Forelimb muscle (tissue), 1 donor: ENCODE data around the gene C1QTNF8. TPM values are rescaled to one million over a fixed set of nuclear protein-coding genes. Genes with fewer than 3 reads are reported as not detected.
"Not testable (repeated sequence)": the region's sequence is repeated elsewhere in the genome, so short reads cannot be mapped to it uniquely, and the experiment has no call there.

Source experiments
- DNase-seq: peaks from one replicate; pipeline ENCODE4 v3.0.0-alpha.2; 2013; ENCODE audit warnings: low read depth
- polyA plus RNA-seq: library from polyadenylated mRNA; unstranded; fragments of 120-200 nt; gene quantifications from one replicate; pipeline ENCODE4 v1.2.1, GENCODE V29; 2013; ENCODE audit not compliant: insufficient read length

Gene C1QTNF8
- polyA plus RNA-seq, 1 donor = not detected

DNA sequence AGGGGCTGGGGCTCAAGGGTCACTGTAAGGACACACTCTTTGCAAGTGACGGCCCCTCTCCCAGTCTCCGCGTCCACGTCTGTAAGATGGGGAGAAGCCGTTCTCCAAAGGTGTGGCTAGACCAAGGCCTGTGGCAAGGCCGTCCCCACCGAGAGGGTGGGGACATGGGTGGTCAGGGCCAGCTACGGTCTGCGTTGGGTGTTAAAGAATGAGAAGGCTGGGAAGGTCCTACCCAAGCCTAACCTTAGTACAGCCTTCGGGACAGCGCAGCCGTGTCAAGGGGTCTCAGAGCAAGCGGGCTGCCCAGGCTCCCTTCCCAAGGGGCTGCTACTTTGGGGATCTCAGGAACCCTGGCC, 1.9 kb downstream of the C1QTNF8 start:
- no peak for DNase-seq

- no peak for DNase-seq
Measured at GRCh38 chr16:1093284-1094123, 2.5 kb downstream of the C1QTNF8 start.

GRCh38 chr16:1092685-1093283, 3.3 kb downstream of the C1QTNF8 start:
- not testable (repeated sequence) for DNase-seq

- no peak for DNase-seq
Measured at GRCh38 chr16:1091992-1092552, 4.0 kb downstream of the C1QTNF8 start.

DNA sequence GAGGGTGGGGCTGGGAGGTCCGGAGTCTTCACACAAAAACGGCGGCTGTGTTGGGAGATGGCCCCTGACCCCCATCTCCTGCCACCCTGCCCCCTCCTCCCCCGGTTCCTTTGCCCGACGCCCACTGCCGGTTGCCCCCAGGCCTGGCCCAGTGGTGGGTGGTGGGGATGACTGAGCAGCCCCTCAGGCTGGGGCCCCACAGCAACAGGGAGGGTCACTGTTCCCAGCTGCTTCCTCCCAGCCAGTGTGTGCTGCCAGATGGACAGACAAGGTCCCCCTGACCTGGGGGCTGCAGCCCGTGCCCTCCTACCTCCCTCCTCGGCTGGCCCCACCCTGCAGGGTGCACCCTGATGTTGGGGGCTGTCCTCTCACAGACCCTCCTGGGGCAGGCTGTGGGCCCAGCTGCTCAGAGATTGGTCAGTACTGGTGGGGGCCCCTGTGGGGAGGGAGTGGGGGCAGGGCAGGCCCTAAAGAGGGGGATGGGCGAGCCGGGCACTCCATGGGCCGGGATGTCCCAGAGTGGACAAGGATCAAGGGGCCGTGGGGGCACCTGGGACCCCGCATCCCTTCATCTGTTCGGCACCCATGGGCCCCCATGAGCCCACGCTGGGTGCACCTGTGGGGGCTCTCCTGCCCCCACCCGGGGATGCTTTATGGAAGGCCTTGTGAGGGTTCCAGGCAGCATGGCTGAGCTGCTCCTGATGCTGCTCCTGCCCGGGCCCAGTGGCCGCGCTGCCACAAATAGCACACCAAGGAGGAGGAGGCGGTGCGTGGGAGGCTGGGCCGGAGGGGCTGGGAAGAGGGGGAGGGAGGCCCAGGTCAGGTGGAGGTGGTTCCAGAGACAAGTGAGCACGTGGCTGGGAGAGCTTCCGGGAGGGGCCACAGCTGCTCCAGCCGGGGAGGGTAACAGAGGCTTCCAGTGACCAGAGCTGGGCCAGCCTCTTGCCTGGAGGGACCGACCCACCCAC, 5.1 kb downstream of the C1QTNF8 start:
- no peak for DNase-seq

DNA sequence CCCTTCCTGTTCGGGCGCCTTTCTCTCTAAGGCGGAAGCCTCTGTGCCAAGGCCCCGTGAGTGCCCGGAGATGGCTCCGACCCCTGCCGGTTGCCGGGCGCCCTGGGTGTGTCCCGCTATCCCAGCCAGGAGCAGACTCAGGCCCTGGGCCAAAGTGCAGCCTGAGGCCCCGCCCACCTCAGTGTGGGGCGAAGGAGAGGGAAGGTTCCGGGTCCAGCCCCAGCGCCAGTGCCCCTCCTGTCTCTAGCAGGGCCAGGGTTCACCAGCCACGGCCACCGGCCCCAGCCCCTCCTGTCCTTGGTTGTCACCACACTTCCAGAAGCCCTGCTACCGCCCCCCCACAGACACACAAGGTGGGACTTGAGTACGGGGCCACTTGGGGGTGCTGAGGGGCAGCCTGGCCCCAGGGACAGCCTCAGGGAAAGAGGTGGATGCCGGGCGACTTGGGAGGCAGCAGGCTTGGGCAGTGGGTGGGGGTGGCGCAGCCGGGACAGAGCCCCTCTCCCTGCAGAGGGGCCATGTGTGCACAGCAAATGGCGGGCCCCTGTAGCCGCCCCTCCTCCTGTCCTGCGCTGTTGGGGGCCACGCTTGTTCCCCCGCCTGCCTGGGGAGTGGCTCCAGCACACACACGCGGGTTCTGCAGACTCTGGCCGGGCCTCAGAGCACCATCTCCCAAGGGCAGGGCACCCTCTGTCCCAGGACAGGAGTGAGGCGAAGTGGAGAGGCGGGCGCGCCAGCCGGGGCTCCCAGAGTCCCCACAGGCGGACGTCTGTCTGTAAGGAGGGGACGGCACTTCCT, 6.0 kb downstream of the C1QTNF8 start:
- DNase-seq = no peak

- no peak for DNase-seq
Measured at GRCh38 chr16:1089439-1089821, 6.6 kb downstream of the C1QTNF8 start.

DNA sequence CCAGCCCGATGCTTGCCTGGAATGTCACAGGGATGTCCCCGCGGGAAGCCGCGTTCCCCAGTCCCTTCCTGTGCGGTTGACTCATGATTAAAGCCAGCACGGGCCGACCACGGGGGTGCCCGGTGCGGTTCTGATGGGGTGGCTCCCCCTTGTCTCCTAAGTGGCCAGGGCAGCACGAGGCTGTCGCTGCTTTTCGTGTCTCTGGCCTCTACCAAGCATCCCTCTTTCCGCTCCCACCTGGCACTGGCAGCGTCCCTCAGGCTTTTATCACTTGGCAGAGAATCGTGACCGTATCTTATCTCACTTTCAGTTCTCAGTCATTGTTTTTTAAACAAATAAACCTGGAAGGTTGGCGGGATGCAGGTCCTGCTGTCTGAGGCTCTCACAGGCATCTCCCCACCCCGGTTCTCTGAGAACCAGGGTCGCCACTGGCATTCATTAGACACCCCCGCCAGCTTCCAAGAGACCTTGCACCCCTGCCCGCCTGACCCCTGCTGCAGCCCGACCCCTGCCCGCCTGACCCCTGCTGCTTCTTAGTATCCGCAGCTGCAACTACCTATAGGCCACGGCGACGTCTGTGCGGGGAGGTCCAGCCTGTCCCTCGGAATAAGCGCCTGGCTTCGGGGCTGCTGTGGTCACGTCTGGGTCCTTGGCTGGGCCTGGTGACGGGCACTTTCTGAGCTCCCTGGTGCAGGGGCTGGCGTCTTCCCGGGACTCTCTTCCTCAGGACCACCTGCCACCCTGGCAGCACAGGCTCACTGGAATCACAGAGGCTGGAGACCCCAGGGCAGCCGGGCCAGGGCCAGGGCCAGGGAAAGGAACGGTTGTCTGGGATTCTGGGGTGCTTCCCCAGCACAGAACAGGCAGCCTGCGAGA, 7.5 kb downstream of the C1QTNF8 start:
- no peak for DNase-seq

DNA sequence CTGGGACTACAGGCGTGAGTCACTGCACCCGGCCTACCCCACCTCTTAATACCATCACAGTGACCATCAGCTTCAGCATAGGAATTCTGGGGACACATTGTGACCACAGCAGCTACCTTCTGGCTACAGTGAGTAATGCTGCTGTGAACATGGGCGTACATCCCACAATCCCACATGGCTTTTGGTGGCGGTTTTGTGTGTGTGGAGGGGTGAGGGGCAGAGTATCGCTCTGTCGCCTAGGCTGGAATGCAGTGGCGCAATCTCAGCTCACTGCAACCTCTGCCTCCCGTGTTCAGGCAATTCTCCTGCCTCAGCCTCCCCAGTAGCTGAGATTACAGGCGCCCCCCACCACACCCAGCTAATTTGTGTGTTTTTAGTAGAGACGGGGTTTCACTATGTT, 9.6 kb downstream of the C1QTNF8 start:
- not testable (repeated sequence) for DNase-seq

DNA sequence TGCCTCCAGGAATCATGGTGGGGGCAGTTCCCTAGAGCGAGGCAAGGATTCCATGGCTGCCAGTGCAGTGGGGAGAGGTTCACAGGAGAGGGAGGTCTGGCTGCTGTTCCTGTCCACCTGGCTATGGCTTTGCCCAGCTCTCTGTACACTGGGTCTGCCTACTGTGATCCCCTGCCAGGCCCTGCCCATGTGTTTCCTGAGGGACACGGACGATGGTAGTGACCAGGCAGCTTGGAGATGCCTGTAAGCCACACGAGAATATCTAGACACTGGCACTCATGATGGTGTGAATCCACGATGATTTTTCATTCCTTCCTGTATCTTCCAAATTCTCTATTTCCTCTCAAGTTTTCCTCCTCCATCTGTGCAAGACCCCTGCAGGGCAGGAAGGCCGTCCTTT, 11.1 kb downstream of the C1QTNF8 start:
- DNase-seq = no peak

DNA sequence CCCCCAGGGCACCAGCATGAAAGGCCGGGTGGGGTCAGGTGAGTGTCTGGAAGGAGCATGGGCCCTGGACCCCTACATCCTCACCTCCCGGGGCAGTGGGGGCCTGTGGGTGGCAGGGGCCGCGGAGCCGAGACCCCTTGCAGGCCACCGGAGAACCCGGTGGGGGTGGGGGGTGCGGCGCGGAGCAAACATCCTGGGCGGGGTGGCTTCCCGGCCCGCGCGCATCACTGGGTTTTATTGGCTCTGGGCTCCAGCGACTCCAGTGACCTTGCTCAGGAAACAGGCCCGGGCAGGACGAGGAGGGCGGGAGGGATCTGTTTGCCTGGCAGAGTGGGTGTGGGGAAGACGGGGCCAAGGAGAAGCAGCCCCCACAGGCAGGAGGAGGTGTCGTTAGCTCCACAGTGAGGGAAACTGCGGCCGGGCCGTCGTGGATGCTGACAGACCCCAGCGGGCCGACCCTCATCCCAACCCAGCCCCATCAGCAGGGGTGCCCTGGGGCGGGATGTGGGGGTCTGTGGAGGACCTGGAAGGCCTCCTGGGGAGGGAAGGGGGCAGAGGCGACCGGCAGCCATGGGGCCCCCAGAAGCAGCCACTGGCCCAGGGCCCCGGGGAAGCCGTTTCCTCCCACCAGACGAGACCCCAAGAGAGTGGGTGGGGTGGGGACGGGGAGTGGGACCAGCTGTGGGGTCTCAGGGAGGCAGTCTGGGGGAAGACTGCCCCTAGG, 12.9 kb downstream of the C1QTNF8 start:
- DNase-seq = no peak

- DNase-seq = no peak
Measured at GRCh38 chr16:1082266-1082951, 13.6 kb downstream of the C1QTNF8 start.

DNA sequence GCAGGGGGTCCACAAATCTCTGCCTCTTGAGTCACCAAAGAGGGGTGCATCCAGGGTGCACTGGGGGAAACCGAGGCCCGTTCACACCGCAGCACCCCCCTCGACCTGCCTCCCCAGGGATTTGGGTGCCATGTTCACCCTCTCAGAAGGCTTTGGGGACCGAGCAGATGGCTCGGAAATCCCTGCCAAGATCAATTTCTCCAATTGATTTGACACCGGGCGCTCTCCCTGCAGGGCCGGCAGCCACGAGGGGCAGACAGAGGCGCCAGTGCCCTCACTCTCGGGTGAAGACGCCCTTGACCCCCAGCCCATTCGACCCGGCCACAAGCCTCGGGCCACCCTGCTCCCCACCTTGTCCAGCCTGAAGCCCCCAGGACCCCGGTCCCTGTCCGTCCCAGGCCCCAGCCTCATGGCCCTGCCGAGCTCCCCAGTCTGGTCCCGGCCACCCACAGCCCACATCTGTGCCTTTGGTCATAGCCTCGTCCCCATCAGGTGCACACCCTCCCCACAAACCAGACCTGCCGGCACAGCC, 14.2 kb downstream of the C1QTNF8 start:
- DNase-seq = no peak

DNA sequence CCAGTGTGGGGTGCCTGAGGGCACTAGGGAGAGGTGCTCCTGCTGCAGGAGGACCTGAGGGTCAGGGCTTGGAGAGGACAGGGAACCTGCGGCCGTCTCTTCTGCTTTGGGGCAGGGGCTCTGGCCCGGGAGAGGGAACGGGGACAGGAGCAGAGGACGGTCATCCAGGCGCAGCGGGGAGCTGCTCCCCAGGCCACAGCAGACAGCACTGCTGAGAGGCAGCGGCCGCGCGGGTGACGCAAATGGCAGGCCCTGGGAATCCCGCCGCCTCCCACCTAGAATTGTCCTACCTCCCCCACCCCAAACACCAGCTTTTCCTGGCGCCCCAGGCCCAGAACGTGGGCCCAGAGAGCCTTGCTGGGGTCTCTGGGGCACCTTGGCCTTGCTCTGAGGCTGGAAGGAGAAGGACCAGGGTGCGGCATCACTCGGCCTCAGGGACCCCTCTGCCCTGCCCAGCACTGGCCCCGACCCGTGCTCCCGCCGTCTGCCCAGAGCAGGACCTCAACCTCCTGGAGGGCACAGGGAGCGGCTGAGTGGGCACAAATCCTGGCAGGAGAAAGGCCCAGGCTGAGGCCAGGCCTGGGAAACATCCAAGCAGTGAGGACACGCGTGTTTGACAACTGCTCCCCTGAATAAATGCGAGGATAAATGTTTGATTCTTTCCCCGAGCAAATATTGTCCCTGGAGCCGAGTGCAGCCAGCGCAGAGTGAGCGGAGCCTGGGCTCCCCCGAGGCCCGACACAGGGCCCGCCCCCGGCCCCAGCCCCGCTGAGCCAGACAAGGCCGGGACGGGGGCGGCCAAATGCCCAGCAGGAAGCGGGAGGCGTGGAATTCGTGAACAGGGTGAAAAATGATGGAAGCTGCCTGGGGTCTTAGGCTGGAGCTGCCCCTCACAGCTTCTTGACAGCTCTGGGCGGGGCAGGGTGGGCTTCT, 15.0 kb downstream of the C1QTNF8 start:
- DNase-seq = no peak

- DNase-seq = no peak
Measured at GRCh38 chr16:1079786-1080525, 16.1 kb downstream of the C1QTNF8 start.

- no peak for DNase-seq
Measured at GRCh38 chr16:1079341-1079740, 16.7 kb downstream of the C1QTNF8 start.

DNA sequence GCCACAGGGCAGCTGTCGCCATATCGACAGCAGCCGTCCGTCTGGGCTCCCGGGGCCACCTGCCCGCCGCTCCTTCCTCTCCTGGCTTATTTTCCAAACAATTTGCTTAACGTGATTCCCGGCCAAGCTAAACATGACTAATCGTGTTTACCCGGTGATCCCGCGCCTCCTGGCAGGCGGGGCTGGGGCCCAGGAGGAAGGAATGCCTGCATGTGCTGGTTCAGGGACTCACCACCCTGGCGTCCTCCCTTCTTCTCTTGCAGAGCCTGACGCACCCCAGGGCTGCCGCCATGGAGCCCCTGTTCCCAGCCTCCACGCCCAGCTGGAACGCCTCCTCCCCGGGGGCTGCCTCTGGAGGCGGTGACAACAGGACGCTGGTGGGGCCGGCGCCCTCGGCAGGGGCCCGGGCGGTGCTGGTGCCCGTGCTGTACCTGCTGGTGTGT, 17.4 kb downstream of the C1QTNF8 start:
- no peak for DNase-seq
